Measurements from ENCODE around the gene RUNX2.

DNA sequence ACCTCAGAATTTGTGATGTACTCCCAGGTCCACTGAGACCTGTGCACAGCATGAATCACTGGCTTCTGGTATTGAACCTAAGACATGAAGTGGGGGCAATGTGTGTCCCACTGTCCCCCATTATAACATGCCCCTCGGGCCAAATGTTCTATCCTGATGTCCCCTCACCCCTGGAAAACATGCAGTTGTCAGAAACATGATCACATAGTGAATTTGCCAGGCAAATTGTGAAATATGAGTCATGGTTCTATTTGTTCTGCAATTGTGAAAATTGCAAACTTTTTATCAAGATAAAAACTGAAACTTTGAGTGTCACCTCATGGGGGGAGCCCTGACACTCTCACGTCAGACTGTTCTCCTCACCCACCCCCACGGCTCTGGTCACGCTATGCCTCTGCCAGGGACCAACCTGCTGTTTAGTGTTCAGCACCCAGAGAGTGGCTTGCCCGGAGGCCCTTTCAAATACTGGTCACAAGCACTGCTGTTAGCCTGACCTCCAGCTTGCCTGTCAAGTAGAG is 382.2 kb downstream of the RUNX2 start:
- no peak for TF ChIP-seq YY1 (IDR thresholded peaks at IDR 0.05; ENCODE audit: low read depth)
- TF ChIP-seq RAD21 (IDR thresholded peaks at IDR 0.05; ENCODE audit: low read depth): no peak
- no peak for TF ChIP-seq TEAD4 (IDR thresholded peaks at IDR 0.05)
- TF ChIP-seq EP300 (IDR thresholded peaks at IDR 0.05; ENCODE audit: borderline replicate concordance): no peak
- TF ChIP-seq EGR1 (IDR thresholded peaks at IDR 0.05): no peak
- no peak for TF ChIP-seq ZBTB7A (IDR thresholded peaks at IDR 0.05; ENCODE audit: low read depth)
